ENCODE measurements around the gene CCNL2.
A peak's percentile ranks its signal among the peaks of the same experiment; 100 is the strongest.
"Not testable (repeated sequence)": the region's sequence is repeated elsewhere in the genome, so short reads cannot be mapped to it uniquely, and the experiment has no call there.

Gene CCNL2

DNA sequence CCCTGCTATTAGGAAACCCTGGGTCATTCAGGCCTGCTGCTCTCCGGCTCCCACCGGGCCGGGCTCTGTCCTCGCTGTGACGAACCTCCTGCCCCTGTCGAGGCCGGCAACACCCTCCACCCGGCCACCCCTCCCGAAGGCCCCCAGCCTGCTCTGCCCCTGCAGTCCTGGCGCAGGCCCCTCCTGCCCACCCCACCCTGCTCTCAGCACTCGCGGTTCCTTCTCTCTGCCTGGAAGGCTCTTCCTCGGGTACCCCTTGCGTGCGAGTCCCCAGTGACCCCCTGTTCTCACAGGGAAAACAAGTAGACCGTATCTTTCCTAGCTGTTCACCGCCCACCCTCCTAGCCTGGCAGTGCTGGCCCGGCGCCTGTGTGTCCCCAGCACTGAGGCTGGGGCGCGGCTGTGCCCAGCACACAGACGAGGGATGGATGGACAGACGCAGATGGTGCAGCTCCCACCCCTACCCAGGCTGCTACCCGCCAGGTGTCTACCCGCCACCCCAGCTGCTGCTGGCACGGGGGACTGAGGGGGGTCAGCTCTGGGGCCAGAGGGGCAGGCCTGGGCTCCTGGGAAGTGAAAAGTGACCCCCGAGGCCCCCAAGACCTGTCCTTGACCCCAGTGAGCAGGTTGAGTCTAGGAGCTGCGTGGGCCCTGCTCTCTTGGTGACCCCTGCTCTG lies 33.3 kb upstream of the CCNL2 start:
- no peak for DNase-seq (ENCODE audit: low spot score)

DNA sequence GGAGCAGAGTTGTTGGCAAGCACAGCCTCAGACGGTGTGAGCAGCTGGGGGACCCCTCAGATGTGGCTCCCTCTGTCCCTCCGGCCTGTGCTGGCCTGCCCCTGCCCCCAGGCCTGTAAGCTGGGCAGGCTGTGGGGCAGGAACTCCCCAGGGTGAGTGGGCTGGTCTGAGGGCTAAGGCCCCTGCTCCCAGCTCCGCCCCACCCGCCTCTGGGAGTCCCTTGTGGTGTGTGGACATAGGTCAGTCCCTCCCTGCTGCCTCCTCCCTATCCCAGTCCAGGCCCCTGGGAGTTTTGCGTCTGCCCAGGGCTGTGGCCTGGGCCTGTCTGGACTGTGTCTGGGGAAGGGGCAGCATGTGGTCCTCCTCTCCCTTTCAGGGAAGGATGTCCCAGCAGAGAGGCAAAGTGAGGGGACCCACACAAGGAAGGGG lies 32.7 kb upstream of the CCNL2 start:
- DNase-seq (ENCODE audit: low spot score): no peak

DNA sequence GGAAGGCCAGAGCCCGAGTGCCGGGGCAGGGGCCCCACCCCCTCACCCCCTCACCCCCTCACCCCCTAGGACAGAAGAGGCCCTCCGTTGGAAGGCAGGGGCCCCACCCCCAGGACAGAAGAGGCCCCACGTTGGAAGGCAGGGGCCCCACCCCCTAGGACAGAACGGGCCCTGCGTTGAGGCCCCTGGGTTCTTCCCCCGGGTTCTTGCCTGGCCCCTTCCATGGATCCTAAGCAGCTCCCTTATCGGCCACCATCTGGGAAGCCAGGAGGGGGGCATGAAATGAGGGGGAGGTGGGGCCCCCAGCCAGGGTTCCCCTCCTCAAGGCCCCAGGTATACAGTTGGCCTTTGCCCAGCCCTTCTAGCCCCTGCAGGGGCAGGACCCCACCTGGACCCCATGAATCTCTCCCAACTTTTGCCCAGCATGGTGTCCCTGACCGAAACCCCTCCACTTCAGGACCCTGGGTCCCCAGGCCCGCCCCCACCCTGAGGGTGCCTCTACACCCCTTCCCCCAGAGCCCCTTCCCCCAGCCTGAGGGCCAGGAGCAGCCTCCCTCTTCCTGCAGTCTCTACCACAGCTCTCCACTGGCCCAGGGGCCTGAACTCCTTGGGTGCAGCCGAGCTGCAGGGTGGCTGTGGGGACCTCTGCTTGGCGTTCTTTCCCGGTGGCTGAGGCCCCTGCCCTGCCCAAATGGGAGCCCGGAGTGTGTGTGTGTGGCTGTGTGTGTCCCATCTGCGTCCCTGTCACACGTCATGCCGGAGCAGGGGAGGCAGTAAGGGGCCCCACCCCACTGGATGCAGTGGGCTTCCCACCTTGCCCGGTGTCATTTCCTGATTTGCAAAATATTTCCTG lies 32.1 kb upstream of the CCNL2 start:
- DNase-seq (ENCODE audit: low spot score): no peak

GRCh38 chr1:1430114-1430982 lies 31.2 kb upstream of the CCNL2 start:
- DNase-seq (ENCODE audit: low spot score): peak; percentile 79

GRCh38 chr1:1429671-1430073 lies 30.5 kb upstream of the CCNL2 start:
- DNase-seq (ENCODE audit: low spot score): no peak

DNA sequence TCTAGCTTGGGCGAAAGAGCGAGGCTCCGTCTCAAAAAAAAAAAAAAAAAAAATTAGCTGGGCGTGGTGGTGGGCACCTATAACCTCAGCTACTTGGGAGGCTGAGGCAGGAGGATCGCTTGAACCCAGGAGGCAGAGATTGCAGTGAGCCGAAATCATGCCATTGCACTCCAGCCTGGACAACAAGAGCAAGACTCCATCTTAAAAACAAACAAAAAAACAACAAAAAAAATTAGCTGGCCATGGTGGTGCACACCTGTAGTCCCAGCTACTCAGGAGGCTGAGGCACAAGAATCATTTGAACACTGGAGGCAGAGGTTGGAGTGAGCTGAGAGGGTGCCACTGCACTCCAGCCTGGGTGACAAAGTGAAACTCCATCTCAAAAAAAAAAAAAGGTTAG lies 29.8 kb upstream of the CCNL2 start:
- DNase-seq (ENCODE audit: low spot score): not testable (repeated sequence)

GRCh38 chr1:1428174-1428573 lies 29.0 kb upstream of the CCNL2 start:
- DNase-seq (ENCODE audit: low spot score): no peak

DNA sequence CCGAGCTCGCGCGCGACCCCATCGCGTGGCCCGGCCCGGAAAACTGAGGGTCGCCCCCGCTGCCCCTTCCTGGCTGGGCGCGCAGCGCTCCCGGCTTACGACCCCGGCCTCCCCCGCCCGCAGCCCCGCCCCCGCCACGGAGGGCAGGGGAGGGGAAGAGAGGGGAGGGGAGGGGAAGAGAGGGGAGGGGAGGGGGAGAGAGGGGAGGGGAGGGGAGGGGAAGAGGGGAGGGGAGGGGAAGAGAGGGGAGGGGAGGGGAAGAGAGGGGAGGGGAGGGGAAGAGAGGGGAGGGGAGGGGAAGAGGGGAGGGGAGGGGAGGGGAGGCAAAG lies 28.6 kb upstream of the CCNL2 start:
- no peak for DNase-seq (ENCODE audit: low spot score)

DNA sequence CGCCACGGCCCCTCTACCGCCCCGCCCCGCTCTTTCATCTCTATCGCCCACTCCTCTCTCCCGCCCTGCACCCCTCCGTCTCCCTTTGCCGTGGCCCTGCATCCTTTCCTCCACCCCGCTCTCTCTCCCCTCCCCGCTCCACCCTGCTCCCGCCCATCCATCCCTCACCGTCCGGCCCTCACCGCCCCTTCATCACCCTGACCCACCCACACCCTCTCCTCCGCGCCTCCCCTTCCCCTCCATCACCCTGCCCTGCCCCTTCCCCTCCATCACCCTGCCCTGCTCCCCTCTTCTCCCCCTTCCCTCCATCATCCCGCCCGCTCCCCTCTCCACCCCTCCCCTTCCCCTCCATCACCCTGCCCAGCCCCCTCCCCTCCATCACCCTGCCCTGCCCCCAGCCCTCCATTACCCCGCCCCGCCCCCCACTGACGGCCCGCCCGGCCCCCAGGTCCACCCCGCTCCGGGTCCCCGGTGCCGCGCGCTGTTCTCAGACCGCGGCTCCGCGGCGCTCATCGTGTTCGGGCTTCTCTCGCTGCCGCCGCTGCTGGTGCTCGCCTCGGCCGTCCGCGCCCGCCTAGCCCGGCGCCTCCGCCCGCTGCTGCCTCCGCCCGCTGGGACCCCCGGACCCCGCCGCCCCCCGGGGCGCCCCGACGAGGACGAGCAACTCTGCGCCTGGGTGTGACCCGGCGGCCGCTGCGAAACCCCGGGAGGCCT lies 28.1 kb upstream of the CCNL2 start:
- DNase-seq (ENCODE audit: low spot score): peak; percentile 84

- DNase-seq (ENCODE audit: low spot score): peak; percentile 87
These were observed 27.5 kb upstream of the CCNL2 start for GRCh38 chr1:1426496-1427105.

GRCh38 chr1:1425753-1426495 lies 26.8 kb upstream of the CCNL2 start:
- DNase-seq (ENCODE audit: low spot score): peak; percentile 89

- no peak for DNase-seq (ENCODE audit: low spot score)
These were observed 26.3 kb upstream of the CCNL2 start for GRCh38 chr1:1425426-1425752.

DNA sequence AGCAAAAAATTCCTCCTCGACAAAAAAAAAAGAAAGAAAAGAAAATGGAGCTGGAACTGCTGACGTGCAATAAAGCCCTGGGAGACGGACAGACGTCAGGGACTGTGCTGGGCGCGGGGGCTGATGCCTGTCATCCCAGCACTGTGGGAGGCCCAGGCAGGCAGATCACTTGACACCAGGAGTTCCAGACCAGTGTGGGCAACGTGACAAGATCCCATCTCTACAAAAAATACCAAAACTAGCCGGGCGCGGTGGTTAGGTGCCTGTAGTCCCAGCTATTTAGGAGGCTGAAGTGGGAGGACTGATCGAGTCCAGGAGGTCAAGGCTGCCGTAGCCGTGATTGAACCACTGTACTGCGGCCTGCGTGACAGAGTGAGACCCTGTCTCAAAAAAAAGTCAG lies 25.6 kb upstream of the CCNL2 start:
- DNase-seq (ENCODE audit: low spot score): no peak

GRCh38 chr1:1423245-1423597 lies 24.1 kb upstream of the CCNL2 start:
- no peak for DNase-seq (ENCODE audit: low spot score)

- no peak for DNase-seq (ENCODE audit: low spot score)
These were observed 23.5 kb upstream of the CCNL2 start for GRCh38 chr1:1422465-1423244.

DNA sequence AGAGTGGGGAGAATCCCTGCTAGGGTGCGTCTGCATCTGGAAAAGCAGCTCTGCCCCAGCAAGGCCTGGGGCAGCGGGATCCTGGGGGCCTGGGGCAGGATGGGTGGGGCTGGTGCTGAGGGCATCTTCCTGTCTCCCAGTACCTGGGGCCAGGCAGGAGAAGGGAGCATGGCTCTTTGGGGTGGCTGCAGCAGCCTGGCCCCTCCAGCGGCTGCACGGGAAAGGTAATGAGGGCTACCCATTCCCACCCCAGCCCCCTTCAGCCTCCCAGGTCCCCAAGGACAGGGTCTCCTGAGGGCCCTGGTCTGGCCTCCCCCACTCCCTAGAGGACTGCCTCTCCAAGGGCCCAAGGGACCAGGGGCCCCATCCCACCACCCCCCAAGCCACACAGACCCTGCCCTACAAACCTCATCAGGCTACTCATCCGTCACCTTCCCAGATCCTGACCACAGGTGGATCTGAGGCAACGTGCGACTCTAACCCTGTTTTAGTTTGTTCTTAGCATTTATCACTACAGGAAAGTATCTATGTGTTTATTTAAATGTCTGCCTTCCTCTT lies 22.9 kb upstream of the CCNL2 start:
- no peak for DNase-seq (ENCODE audit: low spot score)

GRCh38 chr1:1421147-1421906 lies 22.2 kb upstream of the CCNL2 start, which contains the start of gene ANKRD65:
ANKRD65 (minus strand) TSS chr1:1421276; CDS start chr1:1421005, 271 bp downstream.
- peak; percentile 72 for DNase-seq (ENCODE audit: low spot score)

GRCh38 chr1:1420654-1421141 lies 21.6 kb upstream of the CCNL2 start:
- DNase-seq (ENCODE audit: low spot score): no peak
